Measurements from ENCODE around the gene SPOCK2. TPM values are rescaled to one million over a fixed set of nuclear protein-coding genes. Genes with fewer than 3 reads are reported as not detected.

Gene SPOCK2
- total RNA-seq, 2 donors from 2014 or later, result 5.1 to 163 TPM

DNA sequence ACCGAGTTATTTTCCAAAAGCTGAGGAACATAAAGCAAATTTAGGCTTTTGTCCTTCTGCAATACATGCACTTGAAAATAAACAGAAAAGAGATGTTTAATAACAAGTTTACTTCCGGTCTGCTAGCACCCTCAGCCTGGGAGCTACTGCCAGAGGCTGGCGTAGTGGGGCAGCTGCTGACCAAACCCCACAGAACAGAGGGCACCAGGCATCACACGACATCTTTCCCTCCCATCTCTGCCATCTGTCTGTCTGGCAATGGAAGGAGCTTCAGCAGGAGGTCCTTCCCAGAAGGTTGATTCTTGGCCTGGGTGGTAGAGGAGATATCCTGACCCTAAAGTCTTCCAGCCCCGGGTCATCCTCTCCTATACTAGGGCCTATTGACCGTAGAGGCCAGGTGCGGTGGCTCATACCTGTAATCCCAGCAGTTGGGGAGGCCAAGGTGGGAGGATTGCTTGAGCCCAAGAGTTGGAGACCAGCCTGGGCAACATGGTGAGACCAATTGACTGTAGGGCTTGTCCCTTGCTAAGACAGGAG lies 76.3 kb downstream of the SPOCK2 start:
- Histone ChIP-seq H3K27ac (peak overlapping the region in 1 of 2 donors; percentile 82), H3K4me3 (no peak overlapping the region), H3K36me3 (peaks cover 0 to 12% of the 10 kb centered on the region in 2 donors), H3K27me3 (replicated peaks; ENCODE audit: insufficient read depth) (no peaks in the 10 kb centered on the region), H3K4me1 (replicated peaks) (peaks cover 20% of the 10 kb centered on the region), H3K9me3 (no peaks in the 10 kb centered on the region)
- intact Hi-C loops (cut with DNase I), result no loop called here
- WGBS, result 88% methylated on average over 7 of the region's 7 CpGs
- DNase-seq (ENCODE audit: low spot score), result no peak
- TF ChIP-seq POLR2AphosphoS5 (IDR thresholded peaks at IDR 0.05), result no peak
- no peak for TF ChIP-seq POLR2A (IDR thresholded peaks at IDR 0.05)
- no peak for TF ChIP-seq CTCF (IDR thresholded peaks at IDR 0.05)

- Histone ChIP-seq H3K36me3 (peaks cover 0 to 12% of the 10 kb centered on the region in 2 donors), H3K4me1 (replicated peaks) (peaks cover 20% of the 10 kb centered on the region), H3K27me3 (replicated peaks; ENCODE audit: insufficient read depth) (no peaks in the 10 kb centered on the region), H3K4me3 (no peak overlapping the region), H3K9me3 (no peaks in the 10 kb centered on the region), H3K27ac (peak overlapping the region in 1 of 2 donors; percentile 82)
- 67% methylated on average over 8 of the region's 8 CpGs for WGBS
- DNase-seq (ENCODE audit: low spot score), result peak; percentile 59
- peak; percentile 80 for TF ChIP-seq POLR2AphosphoS5 (IDR thresholded peaks at IDR 0.05)
- no peak for TF ChIP-seq POLR2A (IDR thresholded peaks at IDR 0.05)
- no peak for TF ChIP-seq CTCF (IDR thresholded peaks at IDR 0.05)
- intact Hi-C loops (cut with DNase I), result no loop called here
Measured at GRCh38 chr10:72011468-72011867, 76.9 kb downstream of the SPOCK2 start.

DNA sequence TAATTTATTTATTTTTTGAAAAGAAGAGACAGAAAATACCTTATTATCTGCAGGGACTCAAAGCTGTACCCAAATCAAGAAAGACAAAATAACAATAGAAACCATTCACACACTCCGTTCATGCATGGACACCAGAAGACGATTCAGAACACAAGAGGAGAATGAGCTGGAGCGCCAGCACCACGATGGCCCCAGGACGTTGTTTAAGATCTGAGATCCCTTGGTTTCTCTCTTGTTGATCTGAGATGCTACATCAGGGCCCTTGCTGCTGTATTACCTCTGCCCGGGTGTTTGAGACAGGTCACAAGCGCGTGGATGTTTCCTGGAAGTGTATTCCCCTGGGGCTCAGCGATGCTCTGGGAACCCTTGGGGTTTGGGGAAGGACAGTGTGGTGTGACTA lies 77.3 kb downstream of the SPOCK2 start:
- TF ChIP-seq POLR2AphosphoS5 (IDR thresholded peaks at IDR 0.05) (no peak), CTCF (IDR thresholded peaks at IDR 0.05) (no peak), POLR2A (IDR thresholded peaks at IDR 0.05) (no peak)
- peaks cover 20% of the 10 kb centered on the region for H3K4me1 ChIP-seq (replicated peaks)
- no peak overlapping the region for H3K4me3 ChIP-seq
- peaks cover 0 to 12% of the 10 kb centered on the region in 2 donors for H3K36me3 ChIP-seq
- 92% methylated on average over 9 of the region's 9 CpGs for WGBS
- H3K27me3 ChIP-seq (replicated peaks; ENCODE audit: insufficient read depth), result no peaks in the 10 kb centered on the region
- H3K27ac ChIP-seq, result peak overlapping the region; percentile 81 to 82
- no peaks in the 10 kb centered on the region for H3K9me3 ChIP-seq
- intact Hi-C loops (cut with DNase I), result no loop called here
- DNase-seq (ENCODE audit: low spot score), result no peak

- Histone ChIP-seq H3K27me3 (replicated peaks; ENCODE audit: insufficient read depth) (no peaks in the 10 kb centered on the region), H3K36me3 (peaks cover 0 to 12% of the 10 kb centered on the region in 2 donors), H3K9me3 (no peaks in the 10 kb centered on the region), H3K4me3 (no peak overlapping the region), H3K4me1 (replicated peaks) (peaks cover 20% of the 10 kb centered on the region), H3K27ac (peak overlapping the region; percentile 81 to 82)
- WGBS, result 64% methylated on average over 7 of the region's 7 CpGs
- TF ChIP-seq POLR2A (IDR thresholded peaks at IDR 0.05), result no peak
- no peak for TF ChIP-seq CTCF (IDR thresholded peaks at IDR 0.05)
- TF ChIP-seq POLR2AphosphoS5 (IDR thresholded peaks at IDR 0.05), result no peak
- intact Hi-C loops (cut with DNase I), result no loop called here
- DNase-seq (ENCODE audit: low spot score), result no peak
Measured at GRCh38 chr10:72010234-72010973, 77.9 kb downstream of the SPOCK2 start.

All from prostate gland (tissue), 2 donors.